ENCODE measurements around the gene TEX101.

- TF ChIP-seq CTCF (conservative IDR thresholded peaks at IDR 0.05) (no peak), EZH2 (IDR thresholded peaks at IDR 0.05; ENCODE audit: low read depth) (no peak)
These were observed 34.7 kb upstream of the TEX101 start for GRCh38 chr19:43380008-43380407.
